Measurements from ENCODE around the gene CRIM1.

GRCh38 chr2:36455788-36456187 is 100.2 kb downstream of the CRIM1 start:
- TF ChIP-seq, protein P1, sequence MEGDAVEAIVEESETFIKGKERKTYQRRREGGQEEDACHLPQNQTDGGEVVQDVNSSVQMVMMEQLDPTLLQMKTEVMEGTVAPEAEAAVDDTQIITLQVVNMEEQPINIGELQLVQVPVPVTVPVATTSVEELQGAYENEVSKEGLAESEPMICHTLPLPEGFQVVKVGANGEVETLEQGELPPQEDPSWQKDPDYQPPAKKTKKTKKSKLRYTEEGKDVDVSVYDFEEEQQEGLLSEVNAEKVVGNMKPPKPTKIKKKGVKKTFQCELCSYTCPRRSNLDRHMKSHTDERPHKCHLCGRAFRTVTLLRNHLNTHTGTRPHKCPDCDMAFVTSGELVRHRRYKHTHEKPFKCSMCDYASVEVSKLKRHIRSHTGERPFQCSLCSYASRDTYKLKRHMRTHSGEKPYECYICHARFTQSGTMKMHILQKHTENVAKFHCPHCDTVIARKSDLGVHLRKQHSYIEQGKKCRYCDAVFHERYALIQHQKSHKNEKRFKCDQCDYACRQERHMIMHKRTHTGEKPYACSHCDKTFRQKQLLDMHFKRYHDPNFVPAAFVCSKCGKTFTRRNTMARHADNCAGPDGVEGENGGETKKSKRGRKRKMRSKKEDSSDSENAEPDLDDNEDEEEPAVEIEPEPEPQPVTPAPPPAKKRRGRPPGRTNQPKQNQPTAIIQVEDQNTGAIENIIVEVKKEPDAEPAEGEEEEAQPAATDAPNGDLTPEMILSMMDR (conservative IDR thresholded peaks at IDR 0.05) = no peak
- no peak for TF ChIP-seq EZH2 (IDR thresholded peaks at IDR 0.05; ENCODE audit: low read depth)

Measured in PC-9 (cell line).